Parathyroid adenoma (tissue), 2 donors: ENCODE measurements around the gene MXD1.
A peak's percentile ranks its signal among the peaks of the same experiment; 100 is the strongest.

Experiments
- H2AFZ ChIP-seq: fragments of 300-600 bp; sonication (generic); one replicate; pipeline ENCODE4 v1.7.0; 2017; ENCODE audit warnings: antibody characterized with exemption, mild to moderate bottlenecking
- H3K27ac ChIP-seq: fragments of 300-600 bp; sonication (generic); one replicate; pipeline ENCODE4 v1.7.0; 2017
- H3K27me3 ChIP-seq: fragments of 300-600 bp; sonication (generic); one replicate; pipeline ENCODE4 v1.7.0; 2017; ENCODE audit warnings: low read length; ENCODE audit not compliant: control insufficient read depth, insufficient read depth
- H3K36me3 ChIP-seq: fragments of 300-600 bp; sonication (generic); one replicate; pipeline ENCODE4 v1.7.0; 2017; ENCODE audit warnings: low read length; ENCODE audit not compliant: control insufficient read depth, insufficient read depth
- H3K4me1 ChIP-seq: fragments of 300-600 bp; sonication (generic); one replicate; pipeline ENCODE4 v1.7.0; 2017; ENCODE audit warnings: control low read depth
- H3K4me2 ChIP-seq: fragments of 300-600 bp; sonication (generic); one replicate; pipeline ENCODE4 v1.7.0; 2017; ENCODE audit warnings: low read length
- H3K4me3 ChIP-seq: fragments of 300-600 bp; sonication (generic); one replicate; pipeline ENCODE4 v1.7.0; 2017; ENCODE audit warnings: low read depth, low read length
- H3K79me2 ChIP-seq: fragments of 300-600 bp; sonication (generic); one replicate; pipeline ENCODE4 v1.7.0; 2017; ENCODE audit warnings: control low read depth
- H3K9ac ChIP-seq: fragments of 300-600 bp; sonication (generic); one replicate; pipeline ENCODE4 v1.7.0; 2017; ENCODE audit warnings: mild to moderate bottlenecking
- H3K9me3 ChIP-seq: fragments of 300-600 bp; sonication (generic); one replicate; pipeline ENCODE4 v1.7.0; 2017; ENCODE audit warnings: low read length; ENCODE audit not compliant: control insufficient read depth
- TF ChIP-seq, protein P1 (sequence below): fragments of 300-600 bp; sonication (generic); IDR thresholded peaks from one replicate; pipeline ENCODE4 v1.7.0; 2017; ENCODE audit warnings: antibody characterized with exemption, mild to moderate bottlenecking
- donor health status: primary hyperparathyroidism.

Gene MXD1

DNA sequence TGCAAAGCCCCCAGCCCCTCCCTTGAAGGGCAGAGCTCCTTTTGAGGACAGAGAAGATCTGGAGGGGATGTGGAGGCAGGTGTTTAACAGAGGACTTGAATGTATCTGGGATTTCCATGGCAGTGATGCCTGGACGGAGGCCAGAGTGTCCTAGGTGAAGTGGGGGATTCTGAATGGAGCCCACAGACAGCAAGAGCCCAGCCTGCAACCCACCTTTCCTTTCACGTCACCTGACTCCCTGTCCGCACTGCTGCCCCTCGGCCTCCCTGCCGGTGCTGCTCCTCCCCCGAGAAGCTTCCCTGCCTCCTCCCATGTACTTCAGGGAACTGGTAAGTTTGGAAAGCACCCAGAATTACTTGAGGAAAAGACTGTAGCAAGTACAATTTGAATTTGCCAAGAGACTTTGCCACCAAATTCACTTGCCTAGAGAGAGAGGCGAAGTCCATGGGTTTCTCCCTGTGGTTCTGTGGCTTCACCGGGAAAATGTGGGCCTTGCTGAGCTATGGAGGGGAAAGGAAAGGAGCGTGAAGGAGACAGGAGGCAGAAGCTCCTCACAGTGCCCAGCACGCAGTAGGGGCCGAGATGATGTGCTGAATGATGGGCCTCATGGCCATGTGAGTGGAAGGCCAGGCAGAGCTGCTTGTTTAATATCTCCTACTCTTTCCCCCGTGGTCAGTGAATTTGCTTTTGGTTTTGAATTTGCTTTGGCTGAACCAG is 60.4 kb downstream of the MXD1 start:
- H3K27me3 ChIP-seq: no peaks in the 10 kb centered on the region
- no peaks in the 10 kb centered on the region for H3K9me3 ChIP-seq
- TF ChIP-seq, protein P1, sequence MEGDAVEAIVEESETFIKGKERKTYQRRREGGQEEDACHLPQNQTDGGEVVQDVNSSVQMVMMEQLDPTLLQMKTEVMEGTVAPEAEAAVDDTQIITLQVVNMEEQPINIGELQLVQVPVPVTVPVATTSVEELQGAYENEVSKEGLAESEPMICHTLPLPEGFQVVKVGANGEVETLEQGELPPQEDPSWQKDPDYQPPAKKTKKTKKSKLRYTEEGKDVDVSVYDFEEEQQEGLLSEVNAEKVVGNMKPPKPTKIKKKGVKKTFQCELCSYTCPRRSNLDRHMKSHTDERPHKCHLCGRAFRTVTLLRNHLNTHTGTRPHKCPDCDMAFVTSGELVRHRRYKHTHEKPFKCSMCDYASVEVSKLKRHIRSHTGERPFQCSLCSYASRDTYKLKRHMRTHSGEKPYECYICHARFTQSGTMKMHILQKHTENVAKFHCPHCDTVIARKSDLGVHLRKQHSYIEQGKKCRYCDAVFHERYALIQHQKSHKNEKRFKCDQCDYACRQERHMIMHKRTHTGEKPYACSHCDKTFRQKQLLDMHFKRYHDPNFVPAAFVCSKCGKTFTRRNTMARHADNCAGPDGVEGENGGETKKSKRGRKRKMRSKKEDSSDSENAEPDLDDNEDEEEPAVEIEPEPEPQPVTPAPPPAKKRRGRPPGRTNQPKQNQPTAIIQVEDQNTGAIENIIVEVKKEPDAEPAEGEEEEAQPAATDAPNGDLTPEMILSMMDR: no peak
- H3K36me3 ChIP-seq: no peaks in the 10 kb centered on the region
- H3K4me2 ChIP-seq: no peak overlapping the region
- H3K9ac ChIP-seq: no peak overlapping the region
- no peak overlapping the region for H3K4me3 ChIP-seq
- peak overlapping the region; percentile 66 for H2AFZ ChIP-seq
- H3K27ac ChIP-seq: no peak overlapping the region
- no peaks in the 10 kb centered on the region for H3K79me2 ChIP-seq
- peaks cover 10% of the 10 kb centered on the region for H3K4me1 ChIP-seq

GRCh38 chr2:69975853-69976462 is 61.0 kb downstream of the MXD1 start:
- Histone ChIP-seq H2AFZ (peak overlapping the region; percentile 66), H3K4me1 (peaks cover 10% of the 10 kb centered on the region), H3K27ac (peak overlapping the region; percentile 19), H3K36me3 (no peaks in the 10 kb centered on the region), H3K4me3 (no peak overlapping the region), H3K27me3 (no peaks in the 10 kb centered on the region), H3K9me3 (no peaks in the 10 kb centered on the region), H3K79me2 (no peaks in the 10 kb centered on the region), H3K9ac (no peak overlapping the region), H3K4me2 (no peak overlapping the region)
- TF ChIP-seq, protein P1: no peak

DNA sequence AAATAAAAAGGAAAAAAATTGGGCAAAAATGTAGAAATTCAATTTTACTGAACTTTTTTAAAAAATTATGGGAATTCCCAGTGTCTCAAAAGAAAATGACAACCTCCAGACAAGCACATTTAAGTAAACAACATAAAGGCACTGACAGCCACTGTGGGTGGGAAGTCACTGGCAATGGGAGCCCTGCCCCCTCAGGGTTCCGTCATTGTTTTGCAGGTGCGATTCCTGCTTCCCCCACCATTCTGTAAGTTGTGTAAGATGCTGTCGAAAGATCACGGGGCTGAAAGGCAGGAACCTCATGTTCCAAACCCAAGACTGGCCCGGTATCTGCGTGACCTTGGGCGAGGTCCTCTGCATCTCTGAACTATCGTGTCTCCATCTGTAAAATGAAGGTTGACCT is 62.3 kb downstream of the MXD1 start:
- no peak overlapping the region for H3K27ac ChIP-seq

DNA sequence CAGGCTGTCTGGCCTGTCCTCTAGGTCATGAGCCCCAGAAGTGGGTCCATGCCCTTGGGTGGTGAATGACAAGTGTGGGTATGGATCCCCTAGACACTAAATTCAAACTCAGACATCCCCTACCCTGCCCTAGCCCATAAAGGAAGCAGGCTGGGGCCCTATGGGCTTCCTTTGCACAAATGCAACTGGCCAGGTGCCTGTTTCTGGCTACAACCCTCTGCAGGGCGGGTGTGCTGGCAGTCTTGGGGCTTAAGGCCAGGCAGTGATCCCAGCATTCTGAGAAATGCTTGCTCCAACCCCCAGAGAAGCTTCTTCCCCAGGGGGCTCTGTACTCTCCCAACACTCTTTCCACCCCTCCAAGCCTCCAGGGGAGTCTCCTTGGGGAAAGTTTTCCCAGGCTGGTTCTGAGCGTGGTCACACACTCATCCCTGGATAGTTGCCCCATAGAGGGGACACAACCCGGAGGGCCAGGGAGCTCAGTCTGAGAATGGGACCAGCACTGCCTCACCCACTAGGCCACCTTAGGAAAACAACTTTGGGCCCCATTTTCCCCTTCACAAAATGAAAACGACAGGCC is 63.1 kb downstream of the MXD1 start:
- no peak overlapping the region for H3K9ac ChIP-seq
- H3K27ac ChIP-seq: no peak overlapping the region
- no peak overlapping the region for H2AFZ ChIP-seq
- H3K9me3 ChIP-seq: no peaks in the 10 kb centered on the region
- no peaks in the 10 kb centered on the region for H3K36me3 ChIP-seq
- TF ChIP-seq, protein P1: no peak
- no peaks in the 10 kb centered on the region for H3K27me3 ChIP-seq
- H3K4me3 ChIP-seq: no peak overlapping the region
- H3K4me2 ChIP-seq: no peak overlapping the region
- H3K4me1 ChIP-seq: peaks cover 10% of the 10 kb centered on the region
- H3K79me2 ChIP-seq: no peaks in the 10 kb centered on the region

More for the DNA sequence above, 62.3 kb downstream of the MXD1 start:
- Histone ChIP-seq H3K4me3 (no peak overlapping the region), H3K9me3 (no peaks in the 10 kb centered on the region), H3K4me2 (no peak overlapping the region), H3K4me1 (peaks cover 10% of the 10 kb centered on the region), H2AFZ (no peak overlapping the region), H3K36me3 (no peaks in the 10 kb centered on the region), H3K79me2 (no peaks in the 10 kb centered on the region), H3K27me3 (no peaks in the 10 kb centered on the region), H3K9ac (no peak overlapping the region)
- TF ChIP-seq, protein P1: no peak
